ENCODE data around the gene GON7. TPM values are rescaled to one million over a fixed set of nuclear protein-coding genes. Genes with fewer than 3 reads are reported as not detected.
A peak's percentile ranks its signal among the peaks of the same experiment; 100 is the strongest.

Gene GON7
- total RNA-seq, 3 donors from 2014 or later, result 15.3 to 19.5 (median 18.6) TPM

DNA sequence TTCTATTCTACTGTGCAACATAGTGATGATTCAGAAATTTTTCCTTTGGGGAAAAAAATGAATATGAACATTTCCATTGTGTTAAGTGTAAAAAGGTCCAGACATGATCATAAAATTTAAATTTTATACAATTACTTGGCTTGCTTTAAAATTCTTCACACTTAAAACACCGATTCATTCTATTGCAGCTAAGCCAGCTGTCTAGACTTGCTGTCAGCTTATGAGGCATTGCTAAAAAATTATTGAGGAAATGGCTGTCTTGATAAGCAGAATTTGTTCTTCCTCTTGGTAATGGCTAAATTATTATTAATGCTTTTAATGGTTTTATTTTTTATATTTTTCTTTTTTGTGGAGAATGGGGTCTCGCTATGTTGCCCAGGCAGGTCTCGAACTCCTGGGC lies 19.9 kb downstream of the GON7 start:
- Histone ChIP-seq H3K36me3 (ENCODE audit: low read depth) (no peaks in the 10 kb centered on the region), H3K9me3 (no peaks in the 10 kb centered on the region), H3K4me3 (no peak overlapping the region), H3K4me1 (ENCODE audit: low read depth) (peaks cover 16% of the 10 kb centered on the region)
- ATAC-seq, result no peak
- TF ChIP-seq, protein P1, sequence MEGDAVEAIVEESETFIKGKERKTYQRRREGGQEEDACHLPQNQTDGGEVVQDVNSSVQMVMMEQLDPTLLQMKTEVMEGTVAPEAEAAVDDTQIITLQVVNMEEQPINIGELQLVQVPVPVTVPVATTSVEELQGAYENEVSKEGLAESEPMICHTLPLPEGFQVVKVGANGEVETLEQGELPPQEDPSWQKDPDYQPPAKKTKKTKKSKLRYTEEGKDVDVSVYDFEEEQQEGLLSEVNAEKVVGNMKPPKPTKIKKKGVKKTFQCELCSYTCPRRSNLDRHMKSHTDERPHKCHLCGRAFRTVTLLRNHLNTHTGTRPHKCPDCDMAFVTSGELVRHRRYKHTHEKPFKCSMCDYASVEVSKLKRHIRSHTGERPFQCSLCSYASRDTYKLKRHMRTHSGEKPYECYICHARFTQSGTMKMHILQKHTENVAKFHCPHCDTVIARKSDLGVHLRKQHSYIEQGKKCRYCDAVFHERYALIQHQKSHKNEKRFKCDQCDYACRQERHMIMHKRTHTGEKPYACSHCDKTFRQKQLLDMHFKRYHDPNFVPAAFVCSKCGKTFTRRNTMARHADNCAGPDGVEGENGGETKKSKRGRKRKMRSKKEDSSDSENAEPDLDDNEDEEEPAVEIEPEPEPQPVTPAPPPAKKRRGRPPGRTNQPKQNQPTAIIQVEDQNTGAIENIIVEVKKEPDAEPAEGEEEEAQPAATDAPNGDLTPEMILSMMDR (IDR thresholded peaks at IDR 0.05), result no peak
- DNase-seq, result no peak
- intact Hi-C loops (cut with DNase I, micrococcal nuclease), result no loop called here

DNA sequence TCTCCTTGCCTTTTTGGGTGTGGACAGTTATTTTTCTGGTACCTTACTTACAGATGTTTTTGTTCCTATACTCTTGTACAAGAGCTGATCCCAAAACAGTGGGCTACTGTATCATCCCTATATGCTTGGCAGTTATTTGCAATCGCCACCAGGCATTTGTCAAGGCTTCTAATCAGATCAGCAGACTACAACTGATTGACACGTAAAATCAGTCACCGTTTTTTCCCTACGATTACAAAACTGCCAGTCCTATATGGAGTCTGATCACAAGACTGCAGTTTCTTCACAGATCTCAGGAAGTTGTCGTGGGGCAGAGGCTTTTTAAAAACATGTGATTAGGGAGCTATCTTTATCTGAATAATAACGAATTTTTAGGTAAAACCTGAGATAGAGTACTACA lies 20.4 kb downstream of the GON7 start:
- DNase-seq, result no peak
- intact Hi-C loops (cut with DNase I, micrococcal nuclease), result no loop called here
- no peak for ATAC-seq
- Histone ChIP-seq H3K9me3 (no peaks in the 10 kb centered on the region), H3K4me1 (ENCODE audit: low read depth) (peaks cover 16% of the 10 kb centered on the region), H3K36me3 (ENCODE audit: low read depth) (no peaks in the 10 kb centered on the region), H3K4me3 (no peak overlapping the region)
- TF ChIP-seq, protein P1 (IDR thresholded peaks at IDR 0.05), result no peak

DNA sequence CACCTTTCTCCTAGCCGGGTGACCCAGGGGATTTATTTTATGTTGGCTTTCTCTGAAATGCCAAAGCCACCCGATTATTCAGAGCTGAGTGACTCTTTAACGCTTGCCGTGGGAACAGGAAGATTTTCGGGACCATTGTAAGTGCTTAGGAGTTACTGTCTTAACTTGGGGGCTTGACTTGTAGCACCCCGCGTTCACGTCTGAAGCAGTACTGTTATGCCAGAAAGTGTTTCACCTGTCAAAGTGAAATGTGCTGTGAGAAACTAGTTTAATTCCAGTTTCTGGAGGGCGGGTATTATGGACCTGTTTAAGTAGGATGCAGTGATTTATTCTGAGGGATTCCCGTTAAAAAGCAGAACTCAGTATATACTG lies 21.5 kb downstream of the GON7 start:
- intact Hi-C loops (cut with DNase I, micrococcal nuclease), result no loop called here
- TF ChIP-seq, protein P1 (IDR thresholded peaks at IDR 0.05), result no peak
- H3K4me1 ChIP-seq (ENCODE audit: low read depth), result peaks cover 16% of the 10 kb centered on the region
- no peak for ATAC-seq
- no peaks in the 10 kb centered on the region for H3K36me3 ChIP-seq (ENCODE audit: low read depth)
- peak overlapping the region; percentile 78 for H3K4me3 ChIP-seq
- no peak for DNase-seq
- no peaks in the 10 kb centered on the region for H3K9me3 ChIP-seq

DNA sequence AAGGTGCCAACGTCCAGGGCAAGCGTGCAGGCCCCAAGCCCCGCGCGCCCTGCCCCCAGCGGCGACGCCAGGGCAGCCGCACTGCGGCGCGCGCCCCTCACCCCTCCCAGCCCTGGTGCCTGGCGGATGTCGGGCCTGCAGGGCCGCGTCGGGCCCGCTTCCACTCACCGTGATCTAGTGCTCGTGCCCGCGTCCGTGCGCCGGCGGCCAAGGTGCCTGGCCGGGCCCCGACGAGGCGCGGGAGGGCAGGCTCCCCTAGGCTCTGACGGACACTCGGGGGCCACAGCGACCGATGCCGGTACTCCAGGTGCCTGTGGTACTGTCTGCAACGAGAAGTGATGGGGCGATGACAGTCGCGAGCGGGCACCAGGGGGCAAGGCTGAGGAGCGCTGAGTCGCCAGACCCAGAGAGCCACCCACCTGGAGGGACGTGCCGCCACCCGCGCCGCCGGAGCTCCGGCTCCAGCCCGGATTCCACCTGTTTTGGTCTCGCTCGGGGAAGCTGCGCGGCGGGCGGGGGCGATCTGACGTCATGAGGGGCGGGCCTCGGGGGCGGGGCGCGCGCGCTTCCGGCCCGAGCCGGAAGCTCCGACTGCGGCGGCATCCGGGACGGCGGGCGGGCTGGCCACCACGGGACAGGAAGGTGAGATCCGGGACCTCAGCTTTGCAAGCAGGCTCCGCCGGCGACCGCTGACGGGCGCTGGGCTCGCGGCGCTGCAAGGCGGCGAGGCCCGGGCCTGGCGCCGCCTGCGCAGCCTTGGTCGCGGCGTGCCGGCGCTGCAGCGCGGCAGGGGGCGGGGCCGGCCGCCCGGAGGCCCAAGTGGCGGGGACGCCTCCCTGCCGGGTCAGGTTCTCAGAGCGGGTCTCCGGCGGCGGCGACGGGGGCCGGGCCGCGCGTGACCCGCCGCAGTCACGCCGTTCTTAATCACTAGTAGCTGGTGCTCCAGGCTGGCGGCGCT lies 22.2 kb downstream of the GON7 start, which contains the start of the genes LYSET and MOAP1:
Gene LYSET, plus strand, starts transcription at position 927 of the 958 bp plus-strand sequence. CDS start 89 bp downstream, outside the sequence.
Gene MOAP1, minus strand, starts transcription at position 507 of the 958 bp plus-strand sequence. CDS start 655 bp downstream, outside the sequence.
- DNase-seq (peak; percentile 88 to 96 (median 93)), ATAC-seq (peak; percentile 95)
- intact Hi-C loops (cut with DNase I, micrococcal nuclease), result no loop called here
- H3K4me1 ChIP-seq (ENCODE audit: low read depth), result peaks cover 16% of the 10 kb centered on the region
- H3K36me3 ChIP-seq (ENCODE audit: low read depth), result no peaks in the 10 kb centered on the region
- H3K4me3 ChIP-seq, result peak within 1 kb of the TSS; percentile 78
- H3K9me3 ChIP-seq, result no peaks in the 10 kb centered on the region
- TF ChIP-seq, protein P1 (IDR thresholded peaks at IDR 0.05), result peak; percentile 8

DNA sequence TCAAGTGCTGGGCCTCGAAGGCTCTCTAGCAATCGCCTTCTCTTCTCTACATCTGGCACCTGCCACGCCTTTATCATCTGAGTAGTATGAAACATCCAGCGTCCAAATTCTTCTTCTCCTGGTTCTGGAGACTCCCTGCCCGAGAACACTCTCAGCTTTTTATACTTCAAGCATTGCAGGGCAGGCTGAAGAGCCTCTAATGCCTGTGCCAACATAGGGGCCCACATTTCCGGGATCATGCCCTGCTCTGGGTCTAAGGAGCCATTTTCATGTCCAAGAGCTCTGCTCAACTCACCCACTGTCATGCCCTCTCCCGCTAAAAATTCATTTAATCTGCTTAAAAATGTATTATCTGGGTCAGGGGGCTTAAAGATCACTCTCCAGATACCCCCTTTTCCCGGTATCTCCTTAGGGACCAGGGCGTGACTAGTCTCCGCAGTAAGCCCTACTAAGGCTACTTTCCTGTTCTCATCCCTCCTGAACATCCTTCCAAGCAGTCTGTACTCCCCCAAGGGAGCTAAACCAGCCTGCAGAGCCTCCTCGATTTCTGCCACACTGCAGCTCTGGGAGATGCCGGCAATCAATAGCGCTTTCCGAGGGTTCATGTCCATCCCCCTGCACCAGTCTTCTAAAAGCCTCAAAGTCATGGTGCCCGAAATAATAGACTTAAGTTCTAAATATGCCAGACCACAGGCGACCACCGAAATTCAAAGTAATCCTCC lies 23.1 kb downstream of the GON7 start:
- H3K9me3 ChIP-seq, result no peaks in the 10 kb centered on the region
- DNase-seq (peak in 1 of 3 donors; percentile 35), ATAC-seq (no peak)
- intact Hi-C loops (cut with DNase I, micrococcal nuclease), result no loop called here
- H3K36me3 ChIP-seq (ENCODE audit: low read depth), result no peaks in the 10 kb centered on the region
- peaks cover 16% of the 10 kb centered on the region for H3K4me1 ChIP-seq (ENCODE audit: low read depth)
- TF ChIP-seq, protein P1 (IDR thresholded peaks at IDR 0.05), result no peak
- H3K4me3 ChIP-seq, result peak overlapping the region; percentile 78

Measured in mucosa of descending colon (tissue), 3 donors.